Body of pancreas (tissue), 4 donors: ENCODE measurements around the gene TLE1. TPM values are rescaled to one million over a fixed set of nuclear protein-coding genes. Genes with fewer than 3 reads are reported as not detected.

Experiments
- ATAC-seq: fragments of 150-250 bp; one replicate; pipeline ENCODE4 v1.9.1; 2016
- DNase-seq, 4 donors: peaks; one replicate each; pipeline ENCODE4 v3.0.0-alpha.2; 2019
- H3K27ac ChIP-seq, 4 donors: fragments of 200-600 bp; sonication (generic); 1 replicate in 3 of 4; 2 replicates in 1 of 4; pipeline versions ENCODE4 v1.5.1 to v1.6.1; 2016 to 2019; ENCODE audit warnings: mild to moderate bottlenecking in 1 of 4, mixed read lengths in 1 of 4, moderate library complexity in 1 of 4
- H3K27me3 ChIP-seq, 2 donors: fragments of 200-600 bp; sonication (generic); one replicate each; pipeline ENCODE4 v1.6.0; 2016; ENCODE audit warnings: mild to moderate bottlenecking in 1 of 2
- H3K36me3 ChIP-seq, 2 donors: fragments of 200-600 bp; sonication (generic); replicated peaks in 1 of 2; 2 replicates each; pipeline ENCODE4 v1.5.1; 2016; ENCODE audit warnings: low read depth in 2 of 2; ENCODE audit not compliant: insufficient read depth in 1 of 2
- H3K4me1 ChIP-seq: fragments of 200-600 bp; sonication (generic); one replicate; pipeline ENCODE4 v1.6.0; 2016
- H3K4me3 ChIP-seq, 2 donors: fragments of 200-600 bp; sonication (generic); 1 replicate in 1 of 2; 2 replicates in 1 of 2; pipeline ENCODE4 v1.5.1; 2016 to 2019
- H3K9me3 ChIP-seq, 3 donors: fragments of 200-600 bp; sonication (generic); 1 replicate in 2 of 3; 2 replicates in 1 of 3; pipeline ENCODE4 v1.5.1; 2016
- CTCF ChIP-seq, 7 experiments: fragments of 450-650 bp in 4 of 7; fragments of 200-600 bp in 3 of 7; sonication (generic) in 3 of 7; IDR thresholded peaks; one replicate each; pipeline ENCODE4 v1.5.1; 2016 to 2019; ENCODE audit warnings: antibody characterized with exemption in 7 of 7
- POLR2A ChIP-seq, 3 donors: fragments of 450-650 bp; IDR thresholded peaks; one replicate each; pipeline ENCODE4 v1.6.1; 2016; ENCODE audit warnings: antibody characterized with exemption in 3 of 3, mild to moderate bottlenecking in 2 of 3
- WGBS, 2 donors: methylation state at CpG; one replicate each; pipeline ENCODE4 v1.1.5; 2017; 5-methylcytosine and 5-hydroxymethylcytosine counted together
- intact Hi-C: fragments of 100-400 bp; cut with DNase I; formaldehyde crosslinking; loops from one replicate; pipeline ENCODE4 v1.15.1; 2023
- small RNA-seq: library from RNA; depleted of rRNA; stranded (forward); fragments of <200 nt; gene quantifications from one replicate; pipeline ENCODE3, GENCODE V24; 2016
- total RNA-seq, 2 donors: library from RNA; depleted of rRNA; stranded (reverse); fragments of >200 nt; gene quantifications; one replicate each; pipeline ENCODE4 v1.1.0, GENCODE V29; 2016

Gene TLE1
- total RNA-seq, 2 donors from 2014 or later: 49.5 to 58.3 TPM

- no peak for ATAC-seq
- Histone ChIP-seq H3K4me3 (no peak overlapping the region), H3K9me3 (no peaks in the 10 kb centered on the region), H3K36me3 (no peaks in the 10 kb centered on the region), H3K4me1 (peaks cover 5% of the 10 kb centered on the region), H3K27ac (no peak overlapping the region), H3K27me3 (no peaks in the 10 kb centered on the region)
- TF ChIP-seq POLR2A (IDR thresholded peaks at IDR 0.05) (no peak), CTCF (IDR thresholded peaks at IDR 0.05) (no peak)
- WGBS, 2 donors: 89 to 100% methylated on average over 1 of the region's 1 CpG
- intact Hi-C loops: no loop called here
- no peak for DNase-seq
These were observed 151.4 kb downstream of the TLE1 start for GRCh38 chr9:81537964-81538363.

- no peak overlapping the region for H3K4me3 ChIP-seq
- no peak for TF ChIP-seq POLR2A (IDR thresholded peaks at IDR 0.05)
- TF ChIP-seq CTCF (IDR thresholded peaks at IDR 0.05): no peak
- no peaks in the 10 kb centered on the region for H3K36me3 ChIP-seq
- 84 to 85% methylated on average over 9 of the region's 9 CpGs for WGBS, 2 donors
- intact Hi-C loops: no loop called here
- no peaks in the 10 kb centered on the region for H3K27me3 ChIP-seq
- DNase-seq (no peak), ATAC-seq (no peak)
- no peaks in the 10 kb centered on the region for H3K9me3 ChIP-seq
- peaks cover 5% of the 10 kb centered on the region for H3K4me1 ChIP-seq
- no peak overlapping the region for H3K27ac ChIP-seq
These were observed 152.9 kb downstream of the TLE1 start for GRCh38 chr9:81536242-81537025.

GRCh38 chr9:81535542-81536241 is 153.7 kb downstream of the TLE1 start:
- Histone ChIP-seq H3K36me3 (no peaks in the 10 kb centered on the region), H3K9me3 (no peaks in the 10 kb centered on the region), H3K4me1 (peaks cover 5% of the 10 kb centered on the region), H3K4me3 (no peak overlapping the region), H3K27ac (no peak overlapping the region), H3K27me3 (no peaks in the 10 kb centered on the region)
- TF ChIP-seq POLR2A (IDR thresholded peaks at IDR 0.05): no peak
- TF ChIP-seq CTCF (IDR thresholded peaks at IDR 0.05): no peak
- DNase-seq (peak in 1 of 4 donors; percentile 18), ATAC-seq (peak; percentile 75)
- intact Hi-C loops: no loop called here
- 55 to 56% methylated on average over 9 of the region's 9 CpGs for WGBS, 2 donors

- 90 to 97% methylated on average over 4 of the region's 4 CpGs for WGBS, 2 donors
- H3K27me3 ChIP-seq: no peaks in the 10 kb centered on the region
- ATAC-seq (no peak), DNase-seq (no peak)
- TF ChIP-seq CTCF (IDR thresholded peaks at IDR 0.05) (no peak), POLR2A (IDR thresholded peaks at IDR 0.05) (no peak)
- intact Hi-C loops: no loop called here
- H3K36me3 ChIP-seq: no peaks in the 10 kb centered on the region
- no peaks in the 10 kb centered on the region for H3K9me3 ChIP-seq
- H3K4me1 ChIP-seq: peaks cover 16% of the 10 kb centered on the region
- H3K4me3 ChIP-seq: no peak overlapping the region
- H3K27ac ChIP-seq: no peak overlapping the region
These were observed 155.0 kb downstream of the TLE1 start for GRCh38 chr9:81534138-81534875.

Small RNA genes within 50 kb of the gene (small RNA-seq; reads per million reads assigned to genes)
- gene RNU6-1035P: not detected

Other genes with a start within 250 kb of the TLE1 start
- not detected for gene SPATA31D4, start 238.9 kb upstream of the TLE1 start, total RNA-seq